Colonic mucosa (tissue), 4 donors: ENCODE measurements around the gene SCP2. TPM values are rescaled to one million over a fixed set of nuclear protein-coding genes. Genes with fewer than 3 reads are reported as not detected.
"Not testable (repeated sequence)": the region's sequence is repeated elsewhere in the genome, so short reads cannot be mapped to it uniquely, and the experiment has no call there.

Source experiments
- DNase-seq: peaks from one replicate; pipeline ENCODE4 v3.0.0-alpha.2; 2020
- H3K27ac ChIP-seq: fragments of 200-600 bp; one replicate; pipeline ENCODE4 v1.8.0; 2021
- H3K27me3 ChIP-seq: fragments of 200-600 bp; one replicate; pipeline ENCODE4 v1.8.0; 2021
- H3K36me3 ChIP-seq: fragments of 200-600 bp; one replicate; pipeline ENCODE4 v1.8.0; 2021
- H3K4me1 ChIP-seq: fragments of 200-600 bp; one replicate; pipeline ENCODE4 v1.8.0; 2021; ENCODE audit warnings: mild to moderate bottlenecking
- H3K4me3 ChIP-seq: fragments of 200-600 bp; one replicate; pipeline ENCODE4 v1.8.0; 2021
- H3K9ac ChIP-seq, 2 donors: one replicate each; pipeline ENCODE4 v1.7.0; 2013; ENCODE audit warnings: control low read depth in 2 of 2, low read depth in 2 of 2, low read length in 2 of 2
- H3K9me3 ChIP-seq: fragments of 200-600 bp; one replicate; pipeline ENCODE4 v1.8.0; 2021
- intact Hi-C: fragments of 100-400 bp; cut with DNase I; formaldehyde crosslinking; loops from one replicate; pipeline ENCODE4 v1.14.1; 2022
- total RNA-seq, 2 donors: library from RNA; stranded (reverse); fragmentation: NEBNext Ultra II Directional in 1 of 2; extraction: Animal tissue kit (Norgen Biotek cat#: 25700) in 1 of 2; gene quantifications; one replicate each; pipeline ENCODE4 v1.2.1, GENCODE V29; 2021
- TF ChIP-seq, protein P1 (sequence below): fragments of 200-600 bp; IDR thresholded peaks from one replicate; pipeline ENCODE4 v1.8.0; 2022; ENCODE audit warnings: antibody characterized with exemption, mild to moderate bottlenecking
- donor health status: healthy.
- donor health status: DM: no; HTN: no; CAD: no.
- donor health status: DM: no; HTN: no; CAD: no.

The SCP2 gene
- total RNA-seq, 2 donors from 2014 or later = 178 to 325 TPM

DNA sequence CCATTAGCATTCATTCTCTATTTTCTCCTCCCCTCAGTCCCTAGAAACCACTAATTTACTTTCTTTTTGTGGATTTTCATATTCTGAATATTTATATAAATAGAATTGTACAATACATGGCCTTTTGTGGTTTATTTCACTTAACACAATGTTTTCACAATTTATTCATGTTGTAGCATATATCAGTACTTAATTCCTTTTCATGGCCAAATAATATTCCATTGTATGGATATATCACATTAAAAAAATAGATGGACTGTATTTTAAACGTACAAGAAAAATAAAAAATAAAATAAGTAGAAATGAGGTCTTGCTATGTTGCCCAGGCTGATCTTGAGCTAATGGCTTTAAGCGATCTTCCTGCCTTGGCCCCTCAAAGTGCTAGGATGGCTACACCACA lies 25.0 kb downstream of the SCP2 start:
- Histone ChIP-seq H3K4me1 (no peaks in the 10 kb centered on the region), H3K27ac (no peak overlapping the region), H3K36me3 (no peaks in the 10 kb centered on the region), H3K4me3 (no peak overlapping the region), H3K9me3 (no peaks in the 10 kb centered on the region), H3K27me3 (no peaks in the 10 kb centered on the region), H3K9ac (no peak overlapping the region)
- DNase-seq = no peak
- intact Hi-C loops = no loop called here
- TF ChIP-seq, protein P1, sequence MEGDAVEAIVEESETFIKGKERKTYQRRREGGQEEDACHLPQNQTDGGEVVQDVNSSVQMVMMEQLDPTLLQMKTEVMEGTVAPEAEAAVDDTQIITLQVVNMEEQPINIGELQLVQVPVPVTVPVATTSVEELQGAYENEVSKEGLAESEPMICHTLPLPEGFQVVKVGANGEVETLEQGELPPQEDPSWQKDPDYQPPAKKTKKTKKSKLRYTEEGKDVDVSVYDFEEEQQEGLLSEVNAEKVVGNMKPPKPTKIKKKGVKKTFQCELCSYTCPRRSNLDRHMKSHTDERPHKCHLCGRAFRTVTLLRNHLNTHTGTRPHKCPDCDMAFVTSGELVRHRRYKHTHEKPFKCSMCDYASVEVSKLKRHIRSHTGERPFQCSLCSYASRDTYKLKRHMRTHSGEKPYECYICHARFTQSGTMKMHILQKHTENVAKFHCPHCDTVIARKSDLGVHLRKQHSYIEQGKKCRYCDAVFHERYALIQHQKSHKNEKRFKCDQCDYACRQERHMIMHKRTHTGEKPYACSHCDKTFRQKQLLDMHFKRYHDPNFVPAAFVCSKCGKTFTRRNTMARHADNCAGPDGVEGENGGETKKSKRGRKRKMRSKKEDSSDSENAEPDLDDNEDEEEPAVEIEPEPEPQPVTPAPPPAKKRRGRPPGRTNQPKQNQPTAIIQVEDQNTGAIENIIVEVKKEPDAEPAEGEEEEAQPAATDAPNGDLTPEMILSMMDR = no peak

DNA sequence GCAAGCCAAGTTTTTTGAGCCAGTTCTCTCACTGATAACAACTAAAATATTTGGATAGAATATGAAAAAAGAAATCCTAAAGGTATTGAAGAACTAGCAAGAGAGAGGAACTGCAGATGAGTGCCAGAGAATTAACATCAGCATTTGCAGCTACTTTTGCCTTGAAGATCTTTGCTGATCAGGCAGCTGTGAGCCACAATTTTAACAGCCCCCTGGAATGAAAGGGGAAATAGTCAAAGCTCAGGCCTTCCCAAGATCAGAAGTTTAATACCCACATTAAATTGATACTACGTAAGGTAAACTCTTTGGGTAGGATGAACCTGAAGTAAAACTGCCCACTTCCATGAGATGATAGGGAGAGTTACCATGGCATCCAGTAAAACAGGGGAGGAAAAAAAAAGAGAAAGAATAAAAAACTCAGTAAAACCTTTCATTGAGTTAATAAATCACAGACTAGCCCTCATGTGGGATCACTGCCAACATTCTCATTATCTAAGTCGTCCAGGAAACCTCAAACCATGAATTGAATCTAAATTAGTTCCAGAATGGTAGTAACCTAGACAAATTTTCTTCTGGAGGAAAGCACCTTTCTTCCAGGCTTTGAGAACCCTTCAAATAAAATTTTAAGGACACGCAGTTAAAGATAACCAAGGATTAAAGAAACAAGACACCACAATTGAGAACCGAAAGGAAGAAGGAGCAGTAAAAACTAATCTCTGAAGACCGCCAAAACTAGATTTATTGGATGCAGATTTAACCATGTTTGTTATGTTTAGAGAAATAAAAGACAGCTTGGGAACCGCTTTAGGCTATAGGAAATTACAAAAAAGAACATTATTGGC lies 28.3 kb downstream of the SCP2 start:
- Histone ChIP-seq H3K4me1 (no peaks in the 10 kb centered on the region), H3K36me3 (no peaks in the 10 kb centered on the region), H3K9ac (no peak overlapping the region), H3K27me3 (no peaks in the 10 kb centered on the region), H3K4me3 (no peak overlapping the region), H3K9me3 (no peaks in the 10 kb centered on the region), H3K27ac (no peak overlapping the region)
- TF ChIP-seq, protein P1 = no peak
- intact Hi-C loops = no loop called here
- DNase-seq = peak; percentile 28

DNA sequence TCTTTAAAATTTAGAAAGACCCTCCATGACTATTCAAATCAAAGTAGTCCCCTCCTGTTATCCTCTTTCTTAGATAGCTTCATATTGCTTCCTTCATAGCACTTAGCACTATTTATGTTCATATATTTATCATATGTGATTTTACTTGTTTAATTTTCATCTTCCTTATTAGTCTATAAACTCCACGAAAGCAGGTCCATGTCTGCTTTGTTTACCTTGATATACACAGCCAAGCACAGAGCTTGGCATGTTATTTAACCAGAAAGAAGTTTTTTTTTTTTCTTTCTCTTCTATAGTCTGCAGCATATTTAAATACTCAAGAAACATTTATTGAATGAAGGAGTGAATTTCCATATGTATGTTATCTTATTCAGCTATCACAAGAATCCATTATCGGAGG lies 36.0 kb downstream of the SCP2 start:
- no peaks in the 10 kb centered on the region for H3K36me3 ChIP-seq

DNA sequence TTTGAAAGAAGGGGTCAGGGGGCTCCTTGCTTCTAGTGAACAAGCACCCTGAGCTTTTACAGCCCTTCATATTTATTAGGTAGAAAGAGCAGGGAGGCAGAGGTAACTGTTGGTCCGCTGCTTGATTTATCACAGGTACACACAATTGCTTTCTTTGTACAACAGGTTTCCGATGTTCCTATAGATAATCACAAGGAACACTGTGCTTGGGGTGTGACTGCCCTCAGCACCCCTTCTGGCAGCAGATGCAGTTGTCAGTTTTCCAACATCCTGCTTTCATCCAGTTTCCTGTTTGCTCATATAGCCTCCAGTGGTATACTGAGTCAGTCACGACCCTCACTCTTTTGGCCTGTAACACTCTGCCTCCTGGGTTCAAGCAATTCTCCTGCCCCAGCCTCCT lies 40.6 kb downstream of the SCP2 start:
- Histone ChIP-seq H3K27ac (no peak overlapping the region), H3K9ac (no peak overlapping the region), H3K4me1 (no peaks in the 10 kb centered on the region), H3K9me3 (no peaks in the 10 kb centered on the region), H3K27me3 (no peaks in the 10 kb centered on the region), H3K4me3 (no peak overlapping the region), H3K36me3 (no peaks in the 10 kb centered on the region)
- TF ChIP-seq, protein P1 = no peak
- intact Hi-C loops = no loop called here
- no peak for DNase-seq

More for the DNA sequence above, 36.0 kb downstream of the SCP2 start:
- Histone ChIP-seq H3K9ac (no peak overlapping the region), H3K4me3 (no peak overlapping the region), H3K9me3 (no peaks in the 10 kb centered on the region), H3K4me1 (no peaks in the 10 kb centered on the region), H3K27me3 (no peaks in the 10 kb centered on the region), H3K27ac (no peak overlapping the region)
- TF ChIP-seq, protein P1 = no peak
- intact Hi-C loops = no loop called here
- DNase-seq = no peak

DNA sequence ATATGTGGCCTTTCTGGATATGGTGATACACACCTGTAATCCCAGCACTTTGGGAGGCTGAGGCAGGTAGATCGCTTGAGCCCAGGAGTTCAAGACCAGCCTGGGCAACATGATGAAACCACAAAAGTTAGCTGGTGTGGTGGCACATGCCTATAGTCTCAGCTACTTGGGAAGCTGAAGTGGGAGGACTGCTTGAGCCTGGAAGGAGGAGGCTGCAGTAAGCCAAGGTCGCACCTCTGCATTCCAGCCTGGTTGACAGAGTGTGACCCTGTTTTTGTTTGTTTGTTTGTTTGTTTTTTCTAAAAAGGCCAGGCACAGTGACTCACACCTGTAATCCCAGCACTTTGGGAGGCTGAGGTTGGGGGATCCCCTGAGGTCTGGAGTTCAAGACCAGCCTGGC lies 42.2 kb downstream of the SCP2 start:
- H3K27me3 ChIP-seq, H3K36me3 ChIP-seq, H3K27ac ChIP-seq, H3K9me3 ChIP-seq, H3K4me3 ChIP-seq, H3K9ac ChIP-seq, H3K4me1 ChIP-seq, DNase-seq, intact Hi-C loops: not testable (repeated sequence)

DNA sequence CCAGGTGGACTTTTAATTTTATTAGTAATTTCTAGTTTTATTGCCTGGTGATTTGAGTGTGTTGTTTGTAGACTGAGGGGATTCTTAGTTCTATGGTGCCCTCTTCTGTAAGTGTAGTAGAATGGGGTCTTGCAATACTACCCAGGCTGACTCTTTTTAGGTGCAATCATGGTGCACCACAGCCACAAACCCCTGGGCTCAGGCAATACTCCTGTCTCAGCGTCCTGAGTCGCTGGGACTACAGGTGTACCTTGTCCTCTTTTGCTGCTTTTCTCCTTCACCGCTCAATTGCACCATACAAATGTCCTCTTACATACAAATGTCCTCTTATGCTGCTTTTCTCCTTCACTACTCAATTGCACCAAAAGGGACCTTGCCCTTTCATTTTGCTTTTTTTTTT lies 43.1 kb downstream of the SCP2 start:
- Histone ChIP-seq H3K27ac (no peak overlapping the region), H3K4me1 (no peaks in the 10 kb centered on the region), H3K9ac (no peak overlapping the region), H3K4me3 (no peak overlapping the region), H3K36me3 (no peaks in the 10 kb centered on the region), H3K27me3 (no peaks in the 10 kb centered on the region), H3K9me3 (no peaks in the 10 kb centered on the region)
- TF ChIP-seq, protein P1 = no peak
- intact Hi-C loops = no loop called here
- no peak for DNase-seq
